Right hindlimb (tissue), 1 donor: ENCODE data around the gene AGAP5.

ENCODE experiments used
- DNase-seq: peaks from one replicate; pipeline ENCODE4 v3.0.0-alpha.2; 2018

AGAP5 gene

DNA sequence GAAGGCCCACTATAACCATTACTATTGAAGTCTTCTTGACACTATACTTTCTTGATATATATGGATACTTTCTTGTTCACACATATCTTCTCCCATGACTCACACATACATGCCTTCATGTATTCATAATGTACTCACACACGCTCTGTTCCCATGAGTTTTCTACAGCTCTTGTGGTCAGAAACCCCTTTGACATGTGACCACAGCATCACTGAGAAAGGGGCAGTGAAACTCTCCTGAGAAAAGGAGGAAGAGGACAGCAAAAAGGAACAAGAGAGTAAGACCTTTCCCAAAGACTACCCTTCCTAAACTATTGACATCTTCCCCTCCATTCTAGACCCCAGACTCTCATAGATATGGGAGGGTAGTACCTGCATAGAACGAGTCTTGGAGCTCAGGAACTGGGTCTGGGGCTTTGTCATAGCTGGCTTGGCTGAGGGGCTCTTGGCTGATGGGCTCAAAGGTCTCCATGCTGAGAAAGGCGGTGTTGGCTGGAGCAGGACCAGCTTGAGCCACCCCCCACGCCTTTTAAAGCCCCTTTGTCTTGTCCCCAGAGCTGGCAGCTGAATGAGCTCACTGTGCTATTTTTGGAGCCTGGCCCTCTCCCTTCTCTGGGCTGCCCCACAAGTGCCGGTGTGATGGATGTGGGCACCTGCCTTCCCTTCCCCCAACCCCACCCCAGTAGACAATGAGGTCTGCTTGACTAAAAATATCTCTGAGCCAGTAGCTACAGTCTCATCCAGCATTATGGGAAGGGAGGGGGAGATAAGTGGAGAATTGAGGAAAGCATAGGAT lies 47.2 kb downstream of the AGAP5 start:
- DNase-seq, result peak; percentile 75

DNA sequence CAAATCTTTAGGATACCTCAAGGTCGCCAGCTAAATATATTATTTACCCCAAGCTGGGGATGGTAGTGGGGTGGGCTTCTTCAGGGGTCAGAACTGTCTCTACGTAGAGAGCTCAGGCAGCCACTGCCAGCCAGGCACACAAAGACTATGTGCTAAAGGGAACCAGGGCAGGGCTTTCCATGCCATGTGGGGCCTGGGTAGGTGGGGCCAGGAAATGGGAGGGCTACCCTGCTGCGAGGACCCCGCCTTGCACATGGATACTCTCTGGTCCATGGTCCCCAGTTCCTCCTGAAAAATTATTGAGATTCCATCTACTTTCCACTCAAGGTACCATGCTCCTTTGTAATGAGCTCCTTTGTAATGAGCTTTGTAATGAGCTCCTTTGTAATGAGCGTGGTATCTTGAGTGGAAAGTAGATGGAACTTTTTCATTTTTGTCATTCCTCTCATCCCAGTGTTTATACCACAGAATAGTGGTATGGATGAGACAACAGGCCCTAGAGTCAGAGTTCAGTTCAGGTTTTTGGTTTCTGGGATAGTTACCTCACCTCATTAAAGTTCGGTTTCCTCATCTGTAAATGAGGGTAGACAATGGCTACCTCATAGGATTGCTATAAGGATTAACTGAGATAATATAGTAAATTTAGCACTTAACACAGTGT lies 47.9 kb downstream of the AGAP5 start:
- DNase-seq, result no peak

GRCh38 chr10:73648975-73649829 lies 48.7 kb downstream of the AGAP5 start:
- no peak for DNase-seq

DNA sequence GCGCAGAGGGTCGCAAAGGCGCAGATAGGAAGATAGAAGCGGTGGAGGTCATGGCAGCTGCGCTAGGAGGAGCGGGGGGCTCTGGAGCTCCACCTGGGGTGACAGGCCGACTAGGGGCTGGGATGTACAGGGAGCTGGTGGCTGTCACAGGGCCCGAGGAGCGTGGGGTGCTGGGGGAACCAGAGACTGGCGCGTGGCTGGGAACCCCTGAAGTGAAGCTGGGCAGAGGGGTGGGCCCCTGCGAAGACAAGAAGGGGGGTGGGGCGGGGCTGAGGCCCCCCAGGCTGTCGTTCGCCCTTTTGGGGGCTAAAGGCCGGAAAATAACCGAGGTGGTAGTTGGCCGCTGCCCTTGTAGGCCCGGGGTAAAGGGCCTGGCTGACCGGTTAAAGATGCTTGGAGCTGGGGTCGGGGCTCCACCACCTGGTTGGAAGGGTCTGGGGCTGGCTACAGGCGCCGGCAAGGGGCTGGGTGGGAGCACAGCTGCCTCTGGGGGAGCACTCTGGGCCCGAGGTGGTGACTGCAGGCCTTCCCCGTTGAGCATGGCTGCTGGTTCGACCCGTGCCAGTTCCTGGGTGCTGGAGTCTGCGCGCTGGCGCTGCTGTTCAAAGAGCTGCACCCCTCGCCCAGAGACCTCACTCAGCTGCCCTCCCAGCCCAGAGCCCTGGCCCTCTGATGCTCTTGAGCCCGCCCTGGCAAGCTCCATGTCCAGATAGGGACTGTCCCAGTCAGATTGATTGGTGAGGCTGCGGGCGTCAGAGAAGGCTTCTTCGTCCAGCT lies 49.8 kb downstream of the AGAP5 start:
- no peak for DNase-seq

- peak; percentile 83 for DNase-seq
Observed at GRCh38 chr10:73647211-73647874, 50.6 kb downstream of the AGAP5 start.

DNA sequence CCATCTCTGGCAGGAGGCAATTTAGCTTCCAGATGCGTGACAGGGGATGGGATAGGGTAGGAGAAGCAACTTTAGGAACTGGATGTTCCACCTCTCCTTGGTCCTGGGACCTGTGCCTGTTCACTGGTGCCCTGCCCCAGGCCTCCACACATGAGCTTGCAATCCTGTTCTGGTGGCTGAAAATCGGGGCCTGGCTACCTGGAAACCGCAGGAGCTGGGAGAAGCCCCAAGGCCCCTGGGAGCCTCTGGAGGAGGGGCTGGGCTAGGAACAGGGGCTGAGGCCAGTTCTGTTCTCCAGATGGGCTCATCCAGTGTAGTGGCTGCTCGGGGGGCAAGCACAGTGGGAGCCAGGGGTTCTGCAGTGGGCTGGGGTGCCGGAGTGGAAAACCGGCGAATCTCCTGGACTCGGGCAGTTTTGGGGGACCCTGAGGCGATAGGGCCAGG lies 51.3 kb downstream of the AGAP5 start:
- no peak for DNase-seq

DNA sequence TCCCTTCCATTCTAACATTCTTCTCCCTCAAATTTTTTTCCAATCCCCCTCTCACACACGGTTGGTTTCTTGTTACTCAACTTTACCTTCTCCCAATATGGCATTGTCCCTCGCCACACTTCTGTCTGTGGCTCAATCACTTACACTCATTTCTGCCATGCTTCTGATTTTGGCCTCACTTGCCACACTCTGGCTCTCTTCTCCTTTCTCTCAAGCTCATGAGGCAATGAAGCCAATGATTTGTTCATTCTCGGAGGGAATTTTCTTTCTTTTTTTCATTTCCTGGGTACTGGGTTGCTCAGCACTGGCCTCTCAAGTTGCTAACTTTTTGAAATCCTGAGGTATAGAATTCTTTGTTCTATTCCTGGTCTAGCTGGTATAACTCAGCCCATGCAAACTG lies 52.7 kb downstream of the AGAP5 start:
- DNase-seq, result no peak

- DNase-seq, result no peak
Observed at GRCh38 chr10:73644767-73645166, 53.1 kb downstream of the AGAP5 start.

DNA sequence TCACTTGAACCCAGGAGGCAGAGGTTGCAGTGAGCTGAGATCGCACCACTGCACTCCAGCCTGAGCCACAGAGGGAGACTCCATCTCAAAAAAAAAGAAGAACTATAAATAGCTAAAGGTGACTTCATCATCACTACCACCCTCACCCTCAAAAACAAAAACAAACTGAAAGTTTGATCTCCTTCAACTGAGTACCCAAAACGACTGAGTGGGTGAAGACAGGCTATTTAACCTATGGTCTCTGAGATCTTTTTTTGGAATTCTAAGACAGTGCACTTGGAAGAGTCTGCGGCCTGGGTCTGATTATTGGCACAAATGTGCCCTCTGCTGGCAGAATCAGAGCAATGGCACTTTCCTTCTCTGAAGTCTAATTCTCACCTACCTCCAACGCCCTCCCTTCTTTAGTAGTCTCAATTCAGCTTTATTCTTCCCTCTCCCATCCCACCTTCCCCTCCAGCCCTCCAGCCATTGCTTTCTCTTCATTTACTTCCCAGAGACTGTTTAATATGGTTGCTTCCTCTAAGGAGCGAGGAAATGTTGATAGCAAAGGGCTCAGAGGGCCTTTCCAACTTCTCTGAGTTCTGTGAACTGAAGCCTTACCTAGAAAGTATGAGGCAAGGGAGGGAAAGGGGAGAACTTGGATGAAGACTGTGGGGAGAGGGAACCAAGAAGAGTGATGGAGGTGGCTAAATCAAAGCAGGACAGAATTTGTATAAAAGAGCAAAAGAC lies 53.7 kb downstream of the AGAP5 start:
- peak; percentile 76 for DNase-seq

DNA sequence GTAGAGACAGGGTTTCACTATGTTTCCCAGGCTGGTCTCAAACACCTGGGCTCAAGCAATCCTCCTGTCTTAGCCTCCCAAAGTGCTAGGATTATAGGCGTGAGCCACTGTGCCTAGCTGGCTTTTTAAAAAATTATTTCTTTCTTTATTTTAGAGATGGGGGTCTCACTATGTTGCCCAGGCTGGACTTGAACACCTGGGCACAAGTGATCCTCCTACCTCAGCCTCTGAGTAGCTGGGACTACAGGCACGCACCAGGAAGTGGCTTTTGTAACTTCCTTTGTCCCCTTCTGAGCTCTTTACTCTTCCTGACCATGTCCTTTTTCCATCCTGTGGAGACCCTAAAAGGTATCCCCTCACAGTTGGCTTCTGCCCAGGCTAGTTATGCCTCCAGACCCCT lies 54.5 kb downstream of the AGAP5 start:
- no peak for DNase-seq

GRCh38 chr10:73641328-73642060 lies 56.4 kb downstream of the AGAP5 start, which contains the start of gene MYOZ1:
TSS of gene MYOZ1 (minus strand) at chr10:73641474. CDS start at chr10:73640017, 1,457 bp downstream.
- DNase-seq, result no peak

DNA sequence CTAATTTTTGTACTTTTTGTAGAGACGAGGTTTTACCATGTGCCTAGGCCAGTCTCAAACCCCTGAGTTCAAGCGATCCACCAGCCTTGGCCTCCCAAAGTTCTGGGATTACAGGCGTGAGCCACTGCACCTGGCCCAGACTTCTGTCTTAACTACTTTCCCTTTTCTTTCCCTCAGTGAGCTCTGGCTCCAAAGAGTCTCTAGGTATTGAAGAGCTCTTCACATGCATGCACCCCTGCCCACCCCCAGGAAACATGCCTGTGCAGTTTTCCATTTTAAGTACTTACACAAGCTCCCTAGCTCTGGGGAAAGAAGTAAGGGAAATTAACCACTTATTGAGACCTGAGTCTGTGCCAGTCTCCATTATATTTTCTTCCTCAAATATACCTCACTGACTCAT lies 58.6 kb downstream of the AGAP5 start:
- DNase-seq, result no peak

GRCh38 chr10:73635781-73636180 lies 62.1 kb downstream of the AGAP5 start:
- DNase-seq, result no peak

DNA sequence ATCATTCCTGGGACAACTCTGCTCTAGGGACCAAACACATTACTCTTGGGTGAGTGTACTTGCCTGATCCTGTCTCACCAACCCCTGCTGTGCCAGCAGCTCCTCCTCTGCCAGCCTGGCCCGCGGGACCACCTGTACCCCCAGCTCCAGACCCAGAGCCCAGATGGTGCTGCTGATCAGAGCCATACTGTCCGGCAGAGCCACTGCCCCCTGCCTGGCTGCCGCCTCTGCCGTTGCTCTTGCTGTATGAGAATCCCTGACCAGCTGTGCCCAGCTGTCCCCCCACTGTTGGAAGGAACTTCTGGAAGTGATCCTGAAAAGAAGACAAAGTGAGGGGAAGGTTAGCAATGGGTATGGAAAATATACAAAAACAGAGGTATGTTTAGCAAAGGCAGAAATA lies 63.5 kb downstream of the AGAP5 start:
- DNase-seq, result peak; percentile 67

- DNase-seq, result no peak
Observed at GRCh38 chr10:73629165-73629564, 68.7 kb downstream of the AGAP5 start.

GRCh38 chr10:73628405-73628804 lies 69.5 kb downstream of the AGAP5 start:
- DNase-seq, result no peak

- no peak for DNase-seq
Observed at GRCh38 chr10:73627300-73627699, 70.6 kb downstream of the AGAP5 start.

- DNase-seq, result peak; percentile 96
Observed at GRCh38 chr10:73625884-73626752, 71.8 kb downstream of the AGAP5 start.
